K562 (cell line): ENCODE results near the gene FSHR. TPM values are rescaled to one million over a fixed set of nuclear protein-coding genes. Genes with fewer than 3 reads are reported as not detected.

Experiments
- ATAC-seq: fragments of 200-7000 bp; cut with Tn5 transposase; 3 replicates; pipeline ENCODE4 v1.9.1; 2020; ENCODE audit warnings: moderate library complexity
- BruUV-seq: library from RNA; stranded (reverse); fragments of 400-500 nt; replicated peaks from 2 replicates; lab custom pipeline; 2021; lab: Mats Ljungman, UMichigan
- CTCF ChIA-PET: fragments of 300-600 bp; formaldehyde crosslinking; extraction: SDS; loops from one replicate; lab custom pipeline; 2021; ENCODE audit warnings: low intra/inter-chr PET ratio; lab: Yijun Ruan, JAX
- POLR2A ChIA-PET: fragments of 300-600, 350-650 bp; sonication (Branson Sonifier 250); formaldehyde crosslinking; extraction: SDS; loops from one replicate; lab custom pipeline; 2021; ENCODE audit warnings: antibody characterized with exemption, inconsistent platforms; lab: Yijun Ruan, JAX
- DNase-seq, 4 experiments: peaks; one replicate each; pipeline versions ENCODE4 v3.0.0 to v3.0.0-alpha.2; 2011 to 2018; ENCODE audit warnings: low spot score in 3 of 4, mixed read lengths in 3 of 4; ENCODE audit errors: extremely low read depth in 1 of 4
- FAIRE-seq: peaks from 2 replicates; lab custom pipeline; 2011; peaks lifted over from hg19 to GRCh38; lab: Jason Lieb, UNC
- H2AFZ ChIP-seq: 2 replicates; pipeline ENCODE4 v1.6.0; 2011; ENCODE audit warnings: low read depth, low read length, control low read depth, inconsistent platforms
- H3K27ac ChIP-seq: fragments of 200-600 bp; 3 replicates; pipeline ENCODE4 v1.8.0; 2011; ENCODE audit warnings: low read depth, mild to moderate bottlenecking, control low read depth, inconsistent platforms, low read length, moderate library complexity, mixed read lengths; ENCODE audit errors: extremely low read depth
- H3K27me3 ChIP-seq, 2 experiments: fragments of 300-600 bp in 1 of 2; 2 replicates in 1 of 2; 3 replicates in 1 of 2; pipeline versions ENCODE4 v1.6.0 to v1.8.0; 2011; ENCODE audit warnings: inconsistent platforms in 2 of 2, low read length in 2 of 2, mild to moderate bottlenecking in 1 of 2, mixed read lengths in 1 of 2, moderate library complexity in 1 of 2; ENCODE audit not compliant: control insufficient read depth in 2 of 2, insufficient read depth in 2 of 2
- H3K36me3 ChIP-seq: fragments of 300-600 bp; 3 replicates; pipeline ENCODE4 v1.8.0; 2011; ENCODE audit warnings: mild to moderate bottlenecking, low read length, inconsistent platforms; ENCODE audit not compliant: control insufficient read depth, insufficient read depth
- H3K4me1 ChIP-seq, 2 experiments: fragments of 200-600 bp in 1 of 2; replicated peaks in 1 of 2; 2 replicates in 1 of 2; 3 replicates in 1 of 2; pipeline versions ENCODE4 v1.5.1 to v1.8.0; 2011; ENCODE audit warnings: inconsistent platforms in 2 of 2, low read length in 2 of 2, mild to moderate bottlenecking in 1 of 2, mixed read lengths in 1 of 2, moderate library complexity in 1 of 2; ENCODE audit not compliant: control insufficient read depth in 2 of 2, insufficient read depth in 2 of 2
- H3K4me2 ChIP-seq: 2 replicates; pipeline ENCODE4 v1.6.1; 2011; ENCODE audit warnings: low read length, control low read depth, inconsistent platforms, mixed read lengths; ENCODE audit not compliant: insufficient read depth
- H3K4me3 ChIP-seq: fragments of 200-600 bp; sonication (generic), shearing (Covaris generic); 2 replicates; pipeline ENCODE4 v1.5.1; 2016; ENCODE audit warnings: control low read depth, inconsistent platforms
- H3K79me2 ChIP-seq: fragments of 200-600 bp; 3 replicates; pipeline ENCODE4 v1.8.0; 2011; ENCODE audit warnings: low read length, inconsistent platforms; ENCODE audit not compliant: control insufficient read depth, insufficient read depth
- H3K9ac ChIP-seq, 2 experiments: 2 replicates each; pipeline versions ENCODE4 v1.6.0 to v1.6.1; 2011; ENCODE audit warnings: low read depth in 2 of 2, low read length in 2 of 2, control low read depth in 1 of 2, inconsistent platforms in 1 of 2, mild to moderate bottlenecking in 1 of 2, mixed read lengths in 1 of 2; ENCODE audit not compliant: insufficient read depth in 1 of 2
- H3K9me1 ChIP-seq: one replicate; pipeline ENCODE4 v1.6.0; 2011; ENCODE audit warnings: inconsistent platforms, mild to moderate bottlenecking, low read length, moderate library complexity; ENCODE audit not compliant: control insufficient read depth, insufficient read depth
- H3K9me3 ChIP-seq: replicated peaks from 2 replicates; pipeline ENCODE4 v1.5.1; 2011; ENCODE audit warnings: low read depth, low read length, inconsistent platforms; ENCODE audit not compliant: control insufficient read depth, insufficient read depth
- H4K20me1 ChIP-seq: replicated peaks from 2 replicates; pipeline ENCODE4 v1.6.1; 2011; ENCODE audit warnings: low read length, inconsistent platforms, mixed read lengths; ENCODE audit not compliant: control insufficient read depth, insufficient read depth
- BRD9 ChIP-seq: fragments of 450-650 bp; IDR thresholded peaks from 2 replicates; pipeline ENCODE4 v1.6.1; 2018; ENCODE audit warnings: low read depth; ENCODE audit not compliant: partially characterized antibody
- ILF3 ChIP-seq: fragments of 450-650 bp; IDR thresholded peaks from 2 replicates; pipeline ENCODE4 v1.6.1; 2018; ENCODE audit warnings: antibody characterized with exemption, mild to moderate bottlenecking, moderate library complexity, borderline replicate concordance
- NR4A1 ChIP-seq, 2 experiments: fragments of 250-450 bp in 1 of 2; fragments of 450-650 bp in 1 of 2; sonication (Bioruptor Pico) in 1 of 2; IDR thresholded peaks; 2 replicates each; pipeline versions ENCODE4 v1.4.0 to v1.6.1; 2016 to 2020; ENCODE audit warnings: mild to moderate bottlenecking in 2 of 2, missing compliant biosample characterization in 1 of 2, missing genetic modification characterization in 1 of 2, moderate library complexity in 1 of 2
- PHB2 ChIP-seq: fragments of 450-650 bp; IDR thresholded peaks from 2 replicates; pipeline ENCODE4 v1.6.1; 2017; ENCODE audit warnings: low read depth
- SP1 ChIP-seq: sonication (generic); formaldehyde crosslinking; IDR thresholded peaks from 2 replicates; pipeline ENCODE4 v1.8.1; 2022; ENCODE audit warnings: mild to moderate bottlenecking, missing genetic modification reagents
- TFAM ChIP-seq: fragments of 250-450 bp; sonication (Bioruptor Pico); conservative IDR thresholded peaks from 2 replicates; pipeline ENCODE4 v1.5.0; 2021; ENCODE audit warnings: mild to moderate bottlenecking, moderate library complexity
- ZBTB17 ChIP-seq: fragments of 450-650 bp; formaldehyde crosslinking; IDR thresholded peaks from 2 replicates; pipeline ENCODE4 v1.4.0; 2020; ENCODE audit warnings: mild to moderate bottlenecking
- ZNF384 ChIP-seq: IDR thresholded peaks from 2 replicates; pipeline ENCODE4 v1.6.1; 2012; ENCODE audit warnings: low read depth, low read length, improper control_type of control experiment
- ZSCAN29 ChIP-seq: fragments of 450-650 bp; IDR thresholded peaks from 2 replicates; pipeline ENCODE4 v1.6.1; 2017
- WGBS: fragments of 100-300 bp; shearing (Covaris generic); methylation state at CpG from one replicate; pipeline ENCODE4 v1.1.6; 2016; ENCODE audit warnings: low coverage, mixed read lengths; ENCODE audit not compliant: insufficient coverage; ENCODE audit errors: missing lambda C conversion rate; 5-methylcytosine and 5-hydroxymethylcytosine counted together
- in situ Hi-C: fragments of 300-500 bp; cut with MboI; formaldehyde crosslinking; loops from 4 replicates; pipeline ENCODE4 v1.15.0; 2018; ENCODE audit warnings: inconsistent platforms, mixed read lengths
- intact Hi-C: fragments of 100-400 bp; cut with micrococcal nuclease; formaldehyde crosslinking; loops from 2 replicates; pipeline ENCODE4 v1.14.2; 2022
- polyA plus RNA-seq, 8 experiments: library from polyadenylated mRNA; depleted of rRNA in 4 of 8; stranded (reverse) in 5 of 8; unstranded in 3 of 8; fragments of >200 nt; fragmentation: Nextera tagmentation in 2 of 8; fragmentation: Illumina TruSeq in 1 of 8; extraction: Ambion mirVana in 2 of 8; extraction: Trizol in 1 of 8; gene quantifications; 2 replicates each; pipeline versions ENCODE4 v1.2.1 to v1.2.3, GENCODE V29; 2011 to 2014; ENCODE audit warnings: inconsistent platforms in 1 of 8, missing spikeins in 1 of 8
- total RNA-seq, 7 experiments: library from RNA; depleted of rRNA in 6 of 7; stranded (reverse); fragments of >200 nt in 6 of 7; fragmentation: Illumina TruSeq in 2 of 7; extraction: Trizol in 2 of 7; gene quantifications; 2 replicates each; pipeline versions ENCODE4 v1.2.1 to v1.2.3, GENCODE V29; 2011 to 2021; ENCODE audit warnings: low replicate concordance in 1 of 7
- TF ChIP-seq, protein P1 (sequence below): fragments of 450-650 bp; formaldehyde crosslinking; IDR thresholded peaks from 2 replicates; pipeline ENCODE4 v1.4.0; 2020; ENCODE audit warnings: mild to moderate bottlenecking
- TF ChIP-seq, protein P2 (sequence below): sonication (generic); formaldehyde crosslinking; IDR thresholded peaks from 2 replicates; pipeline ENCODE4 v1.8.1; 2022; ENCODE audit warnings: missing genetic modification reagents
- TF ChIP-seq, protein P3 (sequence below): fragments of 450-650 bp; IDR thresholded peaks from 2 replicates; pipeline ENCODE4 v1.7.1; 2018; ENCODE audit warnings: mild to moderate bottlenecking, low read depth; ENCODE audit not compliant: partially characterized antibody
- TF ChIP-seq, protein P4 (sequence below): fragments of 250-450 bp; sonication (Bioruptor Pico); IDR thresholded peaks from 2 replicates; pipeline ENCODE4 v1.5.0; 2021
- TF ChIP-seq, protein P5 (sequence below): fragments of 450-650 bp; formaldehyde crosslinking; IDR thresholded peaks from 2 replicates; pipeline ENCODE4 v1.4.0; 2020; ENCODE audit warnings: mild to moderate bottlenecking, moderate library complexity

Gene FSHR
- total and polyA plus RNA-seq, 9 of the 15 experiments (the other 6 are each of a cell fraction or from before 2014, with no cell fraction given) = not detected

DNA sequence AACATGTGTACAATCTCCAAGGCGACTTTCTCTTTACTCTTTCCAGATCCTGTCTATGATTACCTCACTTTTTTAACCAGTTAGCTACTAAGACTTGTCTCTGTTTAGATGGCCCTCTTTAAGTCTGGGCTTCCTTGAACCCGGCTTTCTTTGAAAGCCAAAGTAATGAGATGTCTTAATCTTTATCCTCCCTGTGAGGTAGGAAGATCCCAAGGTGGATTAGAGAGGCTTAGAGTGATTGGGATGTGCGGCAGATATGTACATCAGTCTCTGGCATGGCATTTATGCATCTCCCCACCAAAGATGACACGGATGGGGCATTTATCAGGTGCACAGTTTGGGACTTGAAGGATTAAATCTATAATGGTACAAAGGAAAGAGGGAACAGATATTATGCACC, 186.3 kb downstream of the FSHR start:
- POLR2A ChIA-PET = no interaction called here
- Histone ChIP-seq H3K9me3 (no peaks in the 10 kb centered on the region), H3K27me3 (no peaks in the 10 kb centered on the region), H3K4me2 (no peak overlapping the region), H3K9me1 (no peaks in the 10 kb centered on the region), H3K9ac (no peak overlapping the region), H3K4me1 (no peaks in the 10 kb centered on the region), H2AFZ (no peak overlapping the region), H3K36me3 (no peaks in the 10 kb centered on the region), H3K79me2 (no peaks in the 10 kb centered on the region), H3K4me3 (no peak overlapping the region), H3K27ac (no peak overlapping the region), H4K20me1 (no peaks in the 10 kb centered on the region)
- in situ Hi-C loops (loop anchor here (25.0 kb wide), 1 partner anchor 1519 kb away; no protein-coding TSS in a partner anchor), intact Hi-C loops (no loop called here)
- FAIRE-seq (no peak), ATAC-seq (no peak), DNase-seq (no peak)
- 4% methylated on average over 4 of the region's 4 CpGs for WGBS
- TF ChIP-seq PHB2 (no peak), NR4A1 (CRISPR knock-in tag; IDR thresholded peaks at IDR 0.05) (no peak), NR4A1 (tag; IDR thresholded peaks at IDR 0.05) (no peak), TFAM (CRISPR knock-in tag) (no peak), ZNF384 (no peak), BRD9 (no peak), ZBTB17 (CRISPR knock-in tag) (no peak), SP1 (CRISPR knock-in tag) (no peak), ZSCAN29 (no peak), ILF3 (no peak)
- TF ChIP-seq, protein P1, sequence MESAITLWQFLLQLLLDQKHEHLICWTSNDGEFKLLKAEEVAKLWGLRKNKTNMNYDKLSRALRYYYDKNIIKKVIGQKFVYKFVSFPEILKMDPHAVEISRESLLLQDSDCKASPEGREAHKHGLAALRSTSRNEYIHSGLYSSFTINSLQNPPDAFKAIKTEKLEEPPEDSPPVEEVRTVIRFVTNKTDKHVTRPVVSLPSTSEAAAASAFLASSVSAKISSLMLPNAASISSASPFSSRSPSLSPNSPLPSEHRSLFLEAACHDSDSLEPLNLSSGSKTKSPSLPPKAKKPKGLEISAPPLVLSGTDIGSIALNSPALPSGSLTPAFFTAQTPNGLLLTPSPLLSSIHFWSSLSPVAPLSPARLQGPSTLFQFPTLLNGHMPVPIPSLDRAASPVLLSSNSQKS (CRISPR knock-in tag) = no peak
- TF ChIP-seq, protein P2, sequence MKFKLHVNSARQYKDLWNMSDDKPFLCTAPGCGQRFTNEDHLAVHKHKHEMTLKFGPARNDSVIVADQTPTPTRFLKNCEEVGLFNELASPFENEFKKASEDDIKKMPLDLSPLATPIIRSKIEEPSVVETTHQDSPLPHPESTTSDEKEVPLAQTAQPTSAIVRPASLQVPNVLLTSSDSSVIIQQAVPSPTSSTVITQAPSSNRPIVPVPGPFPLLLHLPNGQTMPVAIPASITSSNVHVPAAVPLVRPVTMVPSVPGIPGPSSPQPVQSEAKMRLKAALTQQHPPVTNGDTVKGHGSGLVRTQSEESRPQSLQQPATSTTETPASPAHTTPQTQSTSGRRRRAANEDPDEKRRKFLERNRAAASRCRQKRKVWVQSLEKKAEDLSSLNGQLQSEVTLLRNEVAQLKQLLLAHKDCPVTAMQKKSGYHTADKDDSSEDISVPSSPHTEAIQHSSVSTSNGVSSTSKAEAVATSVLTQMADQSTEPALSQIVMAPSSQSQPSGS (CRISPR knock-in tag) = no peak
- TF ChIP-seq, protein P3, sequence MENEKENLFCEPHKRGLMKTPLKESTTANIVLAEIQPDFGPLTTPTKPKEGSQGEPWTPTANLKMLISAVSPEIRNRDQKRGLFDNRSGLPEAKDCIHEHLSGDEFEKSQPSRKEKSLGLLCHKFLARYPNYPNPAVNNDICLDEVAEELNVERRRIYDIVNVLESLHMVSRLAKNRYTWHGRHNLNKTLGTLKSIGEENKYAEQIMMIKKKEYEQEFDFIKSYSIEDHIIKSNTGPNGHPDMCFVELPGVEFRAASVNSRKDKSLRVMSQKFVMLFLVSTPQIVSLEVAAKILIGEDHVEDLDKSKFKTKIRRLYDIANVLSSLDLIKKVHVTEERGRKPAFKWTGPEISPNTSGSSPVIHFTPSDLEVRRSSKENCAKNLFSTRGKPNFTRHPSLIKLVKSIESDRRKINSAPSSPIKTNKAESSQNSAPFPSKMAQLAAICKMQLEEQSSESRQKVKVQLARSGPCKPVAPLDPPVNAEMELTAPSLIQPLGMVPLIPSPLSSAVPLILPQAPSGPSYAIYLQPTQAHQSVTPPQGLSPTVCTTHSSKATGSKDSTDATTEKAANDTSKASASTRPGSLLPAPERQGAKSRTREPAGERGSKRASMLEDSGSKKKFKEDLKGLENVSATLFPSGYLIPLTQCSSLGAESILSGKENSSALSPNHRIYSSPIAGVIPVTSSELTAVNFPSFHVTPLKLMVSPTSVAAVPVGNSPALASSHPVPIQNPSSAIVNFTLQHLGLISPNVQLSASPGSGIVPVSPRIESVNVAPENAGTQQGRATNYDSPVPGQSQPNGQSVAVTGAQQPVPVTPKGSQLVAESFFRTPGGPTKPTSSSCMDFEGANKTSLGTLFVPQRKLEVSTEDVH = no peak
- TF ChIP-seq, protein P4, sequence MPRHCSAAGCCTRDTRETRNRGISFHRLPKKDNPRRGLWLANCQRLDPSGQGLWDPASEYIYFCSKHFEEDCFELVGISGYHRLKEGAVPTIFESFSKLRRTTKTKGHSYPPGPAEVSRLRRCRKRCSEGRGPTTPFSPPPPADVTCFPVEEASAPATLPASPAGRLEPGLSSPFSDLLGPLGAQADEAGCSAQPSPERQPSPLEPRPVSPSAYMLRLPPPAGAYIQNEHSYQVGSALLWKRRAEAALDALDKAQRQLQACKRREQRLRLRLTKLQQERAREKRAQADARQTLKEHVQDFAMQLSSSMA (CRISPR knock-in tag) = no peak
- TF ChIP-seq, protein P5, sequence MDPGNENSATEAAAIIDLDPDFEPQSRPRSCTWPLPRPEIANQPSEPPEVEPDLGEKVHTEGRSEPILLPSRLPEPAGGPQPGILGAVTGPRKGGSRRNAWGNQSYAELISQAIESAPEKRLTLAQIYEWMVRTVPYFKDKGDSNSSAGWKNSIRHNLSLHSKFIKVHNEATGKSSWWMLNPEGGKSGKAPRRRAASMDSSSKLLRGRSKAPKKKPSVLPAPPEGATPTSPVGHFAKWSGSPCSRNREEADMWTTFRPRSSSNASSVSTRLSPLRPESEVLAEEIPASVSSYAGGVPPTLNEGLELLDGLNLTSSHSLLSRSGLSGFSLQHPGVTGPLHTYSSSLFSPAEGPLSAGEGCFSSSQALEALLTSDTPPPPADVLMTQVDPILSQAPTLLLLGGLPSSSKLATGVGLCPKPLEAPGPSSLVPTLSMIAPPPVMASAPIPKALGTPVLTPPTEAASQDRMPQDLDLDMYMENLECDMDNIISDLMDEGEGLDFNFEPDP (CRISPR knock-in tag) = no peak
- CTCF ChIA-PET = no interaction called here
- BruUV-seq = no TSS peak
